SIG-M5 treated with dmso at 0.1 percent for 504 hours (cell line): ENCODE data around the gene C7orf33.
"Not testable (repeated sequence)": the region's sequence is repeated elsewhere in the genome, so short reads cannot be mapped to it uniquely, and the experiment has no call there.

Experiments
- DNase-seq: peaks from one replicate; lab custom pipeline; 2025; ENCODE audit not compliant: unreplicated experiment; lab: John Stamatoyannopoulos, UW

C7orf33 gene

GRCh38 chr7:148590471-148590870 is at the start of gene C7orf33:
Gene C7orf33, plus strand, starts transcription at chr7:148590766. Its CDS starts 160 bp downstream, at chr7:148590926.
- no peak for DNase-seq

DNA sequence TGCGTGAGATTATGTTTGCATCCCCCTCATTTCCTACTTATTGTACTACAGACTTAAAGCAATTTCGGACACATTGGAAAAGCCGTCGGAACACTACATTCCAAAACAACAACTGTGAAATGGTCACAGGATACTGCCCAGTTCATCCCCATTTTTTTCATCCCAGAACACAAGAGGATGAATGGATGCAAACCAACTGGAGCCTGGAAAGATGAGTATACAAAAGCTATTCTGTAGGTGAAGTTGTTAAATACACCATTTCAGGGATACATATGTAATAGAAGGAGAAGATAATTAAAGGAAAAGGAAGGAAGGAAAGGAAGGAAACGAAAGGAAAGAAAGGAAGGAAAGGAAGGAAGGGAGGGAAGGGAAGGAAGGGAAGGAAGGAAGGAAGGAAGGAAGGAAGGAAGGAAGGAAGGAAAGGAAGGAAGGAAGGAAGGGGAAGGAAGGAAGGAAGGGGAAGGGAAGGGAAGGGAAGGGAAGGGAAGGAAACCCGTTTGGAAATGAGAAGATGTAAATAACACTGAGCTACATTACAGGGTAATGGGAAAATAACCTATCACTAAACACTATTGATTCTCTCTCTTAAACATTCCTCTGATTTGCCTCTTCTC is 48.6 kb upstream of the C7orf33 start:
- DNase-seq, result no peak

DNA sequence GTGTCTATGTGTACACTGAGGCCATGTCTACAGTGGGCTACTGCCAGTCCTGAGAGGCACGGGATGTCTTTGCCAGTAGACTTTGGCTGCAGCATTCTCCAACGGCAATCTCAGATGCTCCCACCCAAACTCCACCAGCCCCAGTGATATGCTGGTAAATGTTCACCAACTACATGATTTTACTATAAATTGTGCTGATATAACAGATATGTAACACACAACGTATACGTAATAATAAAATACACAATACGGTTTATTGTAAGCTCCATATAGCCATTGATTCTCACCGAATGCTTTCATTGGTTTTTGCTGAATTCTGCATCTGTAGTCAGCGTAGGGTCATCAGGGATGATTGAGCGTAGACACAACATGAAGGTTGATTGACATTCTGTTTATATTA is 47.3 kb upstream of the C7orf33 start:
- no peak for DNase-seq

GRCh38 chr7:148545172-148545571 is 45.4 kb upstream of the C7orf33 start:
- no peak for DNase-seq

GRCh38 chr7:148545932-148546331 is 44.6 kb upstream of the C7orf33 start:
- no peak for DNase-seq

DNA sequence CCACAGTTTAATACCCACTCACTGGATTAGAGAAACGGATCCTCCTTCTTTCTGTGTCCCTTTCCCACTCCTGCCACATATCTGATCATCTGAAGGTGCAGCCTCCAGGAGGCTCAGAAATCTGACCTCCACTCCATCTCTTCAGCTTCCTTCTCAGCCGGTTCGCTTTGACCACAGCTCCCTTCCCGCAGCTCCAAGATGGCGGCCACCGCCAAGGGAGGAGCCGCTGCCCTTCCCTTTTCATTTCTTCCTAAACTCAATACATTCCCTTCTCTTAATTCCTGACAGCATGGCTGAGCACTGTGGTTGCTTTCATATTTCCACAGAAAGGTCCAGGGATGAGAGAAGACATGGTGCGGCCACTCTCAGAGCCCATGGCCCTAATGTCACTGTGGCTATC is 43.7 kb upstream of the C7orf33 start:
- no peak for DNase-seq

GRCh38 chr7:148547951-148548350 is 42.6 kb upstream of the C7orf33 start:
- no peak for DNase-seq

GRCh38 chr7:148553979-148554378 is 36.6 kb upstream of the C7orf33 start:
- DNase-seq, result no peak

- peak; percentile 57 for DNase-seq
These were observed 33.7 kb upstream of the C7orf33 start for GRCh38 chr7:148556892-148557291.

- DNase-seq, result no peak
These were observed 31.7 kb upstream of the C7orf33 start for GRCh38 chr7:148558914-148559313.

- no peak for DNase-seq
These were observed 29.5 kb upstream of the C7orf33 start for GRCh38 chr7:148561099-148561498.

DNA sequence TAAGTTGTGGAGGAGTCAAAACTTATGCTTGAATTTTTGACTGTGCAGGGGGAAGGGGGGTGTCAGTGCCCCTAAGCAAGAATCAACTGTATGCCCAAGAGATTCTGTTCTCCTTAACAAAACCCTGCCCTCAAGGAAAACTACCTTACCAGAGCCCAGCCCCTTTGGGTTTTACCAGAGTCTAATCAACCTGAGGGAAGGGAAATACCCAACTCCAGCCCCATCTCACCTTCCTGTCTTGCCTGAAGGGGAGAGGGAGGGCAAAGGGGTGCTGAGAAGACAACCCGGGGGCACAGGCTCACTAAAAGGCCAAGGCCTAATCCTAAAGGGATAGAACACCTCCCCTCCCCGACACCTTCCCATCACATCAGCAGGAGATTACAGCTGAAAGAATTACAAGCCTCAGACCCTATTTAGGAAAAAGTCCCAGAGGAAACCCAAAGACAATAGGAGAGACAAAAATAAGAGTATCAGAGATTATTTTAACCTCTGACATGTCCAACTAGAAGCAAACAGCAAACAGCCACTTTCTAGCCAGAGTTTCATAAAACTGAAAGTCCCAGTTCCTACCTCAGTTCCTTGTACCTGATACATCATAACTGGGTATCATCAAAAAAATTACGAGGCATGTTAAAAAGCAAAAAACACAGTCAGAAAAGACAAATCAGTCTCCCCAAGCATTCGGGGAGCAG is 26.8 kb upstream of the C7orf33 start:
- no peak for DNase-seq

DNA sequence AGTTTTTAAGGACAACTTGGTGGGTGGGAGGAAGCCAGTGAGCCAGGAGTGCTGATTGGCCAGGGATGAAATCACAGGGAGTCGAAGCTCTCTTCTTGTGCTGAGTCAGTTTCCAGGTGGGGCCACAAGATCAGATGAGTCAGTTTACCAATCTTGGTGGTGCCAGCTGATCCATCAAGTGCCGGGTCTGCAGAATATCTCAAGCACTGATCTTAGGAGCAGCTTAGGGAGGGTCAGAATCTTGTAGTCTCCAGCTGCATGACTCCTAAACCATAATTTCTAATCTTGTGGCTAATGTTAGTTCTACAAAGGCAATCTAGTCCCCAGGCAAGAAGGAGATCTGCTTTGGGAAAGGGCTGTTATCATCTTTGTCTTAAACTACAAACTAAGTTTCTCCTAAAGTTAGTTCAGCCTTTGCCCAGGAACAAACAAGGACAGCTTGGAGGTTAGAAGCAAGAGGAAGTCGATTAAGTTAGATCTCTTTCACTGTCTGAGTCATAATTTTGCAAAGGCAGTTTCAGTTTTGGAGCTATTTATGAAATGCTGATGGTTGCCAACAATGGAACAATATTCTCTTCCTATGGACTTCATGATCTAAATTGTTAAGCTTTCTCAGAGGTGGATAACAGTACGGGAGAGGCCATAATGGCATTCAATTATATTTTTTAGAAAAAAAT is 26.2 kb upstream of the C7orf33 start:
- peak; percentile 85 for DNase-seq

- DNase-seq, result no peak
These were observed 23.8 kb upstream of the C7orf33 start for GRCh38 chr7:148566736-148567135.

- no peak for DNase-seq
These were observed 23.0 kb upstream of the C7orf33 start for GRCh38 chr7:148567524-148567923.

DNA sequence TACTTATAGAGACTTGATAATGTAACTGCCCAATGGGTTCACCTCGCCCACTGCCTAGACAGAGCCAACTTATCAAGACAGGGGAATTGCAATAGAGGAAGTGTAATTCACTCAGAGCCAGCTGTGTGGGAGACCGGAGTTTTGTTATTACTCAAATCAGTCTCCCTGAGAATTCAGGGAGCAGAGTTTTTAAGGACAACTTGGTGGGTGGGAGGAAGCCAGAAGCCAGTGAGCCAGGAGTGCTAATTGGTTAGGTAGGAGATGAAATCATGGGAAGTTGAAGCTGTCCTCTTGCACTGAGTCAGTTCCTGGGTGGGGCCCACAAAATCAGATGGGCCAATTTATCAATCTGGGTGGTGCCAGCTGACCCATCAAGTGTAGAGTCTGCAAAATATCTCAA is 20.1 kb upstream of the C7orf33 start:
- DNase-seq, result peak; percentile 26

DNA sequence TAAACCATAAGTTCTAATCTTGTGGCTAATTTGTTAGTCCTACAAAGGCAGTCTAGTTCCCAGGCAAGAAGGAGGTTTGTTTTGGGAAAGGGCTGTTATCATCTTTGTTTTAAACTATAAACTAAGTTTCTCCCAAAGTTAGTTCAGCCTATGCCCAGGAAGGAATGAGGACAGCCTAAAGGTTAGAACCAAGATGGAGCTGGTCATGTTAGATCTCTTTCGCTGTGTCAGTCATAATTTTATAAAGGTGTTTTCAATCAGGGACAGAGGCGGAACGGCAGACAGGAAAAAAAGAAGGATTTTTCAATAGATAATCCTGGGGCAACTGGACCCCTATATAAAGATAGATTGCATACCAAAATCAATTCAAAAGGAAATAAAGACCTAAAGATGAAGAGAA is 19.6 kb upstream of the C7orf33 start:
- not testable (repeated sequence) for DNase-seq

DNA sequence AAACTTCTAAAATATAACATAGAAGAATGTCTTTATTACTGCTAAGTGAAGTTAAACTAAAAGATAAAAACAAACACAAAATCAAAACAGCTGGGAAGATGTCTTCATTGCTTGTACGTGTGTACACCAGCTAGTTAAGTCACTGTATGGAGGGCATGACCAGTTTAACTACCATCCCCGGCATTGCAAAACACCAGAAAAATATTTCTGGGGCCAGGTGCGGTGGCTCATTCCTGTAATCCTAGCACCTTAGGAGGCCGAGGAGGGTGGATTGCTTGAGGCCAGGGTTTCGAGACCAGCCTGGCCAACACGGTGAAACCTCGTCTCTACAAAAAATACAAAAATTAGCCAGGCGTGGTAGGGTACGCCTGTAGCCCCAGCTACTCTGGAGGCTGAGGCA is 19.2 kb upstream of the C7orf33 start:
- no peak for DNase-seq

DNA sequence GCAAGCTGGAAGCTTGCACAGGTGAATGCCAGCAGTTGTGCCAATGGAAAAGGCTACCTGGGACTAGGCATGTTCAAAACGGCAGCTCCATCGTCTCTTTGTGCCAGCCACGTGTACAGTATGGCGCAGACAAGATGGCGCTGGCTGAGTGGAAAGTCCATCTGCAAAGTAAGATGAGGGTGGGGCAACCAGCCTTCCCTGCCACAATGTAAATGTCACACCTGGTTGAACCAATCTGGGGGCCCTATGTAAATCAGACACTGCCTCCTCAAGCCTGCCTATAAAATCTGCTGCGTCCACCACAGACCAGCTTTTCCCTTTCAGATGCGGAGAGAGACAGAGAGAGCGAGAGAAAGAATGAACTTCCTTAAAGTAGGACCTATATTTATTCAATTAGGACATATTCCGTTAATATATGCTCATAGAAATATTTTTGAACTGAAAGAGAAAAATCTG is 18.5 kb upstream of the C7orf33 start:
- DNase-seq, result no peak

- DNase-seq, result not testable (repeated sequence)
These were observed 17.0 kb upstream of the C7orf33 start for GRCh38 chr7:148573581-148573980.

GRCh38 chr7:148575640-148576411 is 14.7 kb upstream of the C7orf33 start:
- peak; percentile 68 for DNase-seq
